GM12873 (cell line): ENCODE data around the gene ZBTB49.

Experiments
- TF ChIP-seq, protein P1 (sequence below): IDR thresholded peaks from 2 replicates; pipeline ENCODE4 v1.5.1; 2012; ENCODE audit warnings: low read depth, mild to moderate bottlenecking, moderate library complexity, low read length, control low read depth; ENCODE audit not compliant: insufficient read depth; ENCODE audit errors: missing control alignments

Gene ZBTB49

DNA sequence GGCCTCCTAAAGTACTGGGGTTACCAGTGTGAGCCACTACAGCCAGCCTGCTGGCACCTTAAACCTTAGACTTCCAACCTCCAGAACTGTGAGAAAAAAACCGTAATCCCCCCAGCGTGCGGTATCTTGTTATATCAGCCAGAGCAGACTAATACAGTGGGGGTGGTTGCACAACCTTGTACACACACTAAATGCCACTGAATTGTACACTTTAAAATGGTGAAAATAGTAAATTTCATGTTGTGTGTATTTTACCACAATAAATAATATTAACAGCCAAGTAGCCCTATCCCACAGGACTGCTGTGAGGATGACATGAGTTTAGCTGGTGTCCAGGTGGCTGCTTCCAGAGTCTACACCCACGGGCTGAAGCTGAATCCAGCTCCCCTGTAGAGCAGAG, 38.8 kb downstream of the ZBTB49 start:
- TF ChIP-seq, protein P1, sequence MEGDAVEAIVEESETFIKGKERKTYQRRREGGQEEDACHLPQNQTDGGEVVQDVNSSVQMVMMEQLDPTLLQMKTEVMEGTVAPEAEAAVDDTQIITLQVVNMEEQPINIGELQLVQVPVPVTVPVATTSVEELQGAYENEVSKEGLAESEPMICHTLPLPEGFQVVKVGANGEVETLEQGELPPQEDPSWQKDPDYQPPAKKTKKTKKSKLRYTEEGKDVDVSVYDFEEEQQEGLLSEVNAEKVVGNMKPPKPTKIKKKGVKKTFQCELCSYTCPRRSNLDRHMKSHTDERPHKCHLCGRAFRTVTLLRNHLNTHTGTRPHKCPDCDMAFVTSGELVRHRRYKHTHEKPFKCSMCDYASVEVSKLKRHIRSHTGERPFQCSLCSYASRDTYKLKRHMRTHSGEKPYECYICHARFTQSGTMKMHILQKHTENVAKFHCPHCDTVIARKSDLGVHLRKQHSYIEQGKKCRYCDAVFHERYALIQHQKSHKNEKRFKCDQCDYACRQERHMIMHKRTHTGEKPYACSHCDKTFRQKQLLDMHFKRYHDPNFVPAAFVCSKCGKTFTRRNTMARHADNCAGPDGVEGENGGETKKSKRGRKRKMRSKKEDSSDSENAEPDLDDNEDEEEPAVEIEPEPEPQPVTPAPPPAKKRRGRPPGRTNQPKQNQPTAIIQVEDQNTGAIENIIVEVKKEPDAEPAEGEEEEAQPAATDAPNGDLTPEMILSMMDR = no peak

DNA sequence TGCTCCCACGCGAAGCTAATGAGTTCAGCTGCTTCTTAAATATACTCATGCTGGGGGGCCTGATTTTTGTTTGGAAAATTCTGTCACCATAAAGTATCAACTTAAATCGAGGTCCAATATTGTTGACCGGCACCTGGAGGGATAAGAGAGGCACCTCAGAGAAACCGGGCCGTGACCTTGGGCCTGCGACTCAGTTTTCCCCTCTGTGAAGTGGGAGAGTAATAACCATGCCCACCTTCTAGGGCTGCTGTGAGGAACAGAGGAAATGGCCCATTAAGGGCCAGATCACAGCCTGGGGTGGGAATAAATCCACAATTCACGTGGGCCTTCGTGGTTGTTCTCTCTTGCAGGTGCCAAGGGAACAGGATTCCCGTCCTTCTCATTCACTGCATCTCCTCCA, 39.4 kb downstream of the ZBTB49 start:
- TF ChIP-seq, protein P1 = no peak

DNA sequence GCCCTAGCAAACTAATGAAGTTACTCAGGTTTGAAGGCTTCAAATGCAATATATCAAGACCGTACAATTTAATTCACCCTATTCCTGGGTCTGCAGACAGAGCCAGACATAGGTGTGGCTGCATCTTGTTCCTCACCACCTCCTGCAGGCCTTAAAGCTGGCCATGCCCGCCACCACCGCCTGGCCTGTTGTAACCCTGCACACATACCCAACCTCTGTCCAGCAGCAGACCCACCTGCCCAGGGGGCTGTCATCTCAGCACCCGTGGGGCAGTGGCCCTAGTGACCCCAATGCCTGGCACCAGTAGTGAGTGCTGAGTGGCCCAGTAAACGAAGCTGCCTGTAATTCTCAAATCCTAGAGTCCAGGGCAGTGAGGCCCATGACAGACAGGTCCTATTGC, 40.7 kb downstream of the ZBTB49 start:
- TF ChIP-seq, protein P1 = no peak

DNA sequence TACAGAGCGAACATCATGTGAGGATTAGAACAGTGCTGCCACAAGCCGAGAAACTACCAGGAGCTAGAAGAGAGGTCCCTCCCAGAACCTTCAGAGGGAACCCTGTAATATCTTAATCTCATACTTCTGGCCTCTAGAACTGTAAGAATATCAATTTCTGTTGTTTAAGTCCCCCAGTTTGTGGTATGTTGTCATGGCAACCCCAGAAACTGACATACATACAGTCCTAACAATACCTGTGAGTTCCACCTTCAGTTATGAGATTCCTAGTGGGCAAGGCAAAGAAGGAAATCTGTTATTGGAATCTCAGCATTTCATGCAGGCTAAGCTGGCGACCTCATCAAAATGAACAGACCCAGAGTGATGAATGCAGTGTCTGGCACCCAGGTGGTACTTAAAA, 42.5 kb downstream of the ZBTB49 start:
- TF ChIP-seq, protein P1 = no peak

DNA sequence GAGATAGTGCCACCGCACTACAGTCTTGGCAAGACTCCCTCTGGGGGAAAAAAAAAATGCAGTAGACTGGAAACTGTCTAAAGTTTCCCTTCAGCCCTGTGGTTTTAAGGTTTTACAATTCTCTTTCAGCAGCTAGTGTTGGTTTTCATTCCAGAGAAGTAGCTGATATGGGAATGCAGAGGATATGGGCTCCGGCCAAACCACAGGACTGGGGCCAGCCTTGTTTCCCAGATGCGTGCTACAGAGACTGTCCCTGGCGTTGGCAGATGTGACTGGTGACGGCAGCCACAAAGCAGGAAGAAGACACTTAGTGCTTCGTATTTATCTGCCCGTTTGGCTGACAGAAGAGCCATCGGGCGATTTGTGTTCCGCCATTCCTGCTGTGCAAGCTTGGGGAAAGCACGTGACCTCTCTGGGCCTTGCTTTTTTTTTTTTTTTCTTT, 43.2 kb downstream of the ZBTB49 start:
- TF ChIP-seq, protein P1 = no peak

DNA sequence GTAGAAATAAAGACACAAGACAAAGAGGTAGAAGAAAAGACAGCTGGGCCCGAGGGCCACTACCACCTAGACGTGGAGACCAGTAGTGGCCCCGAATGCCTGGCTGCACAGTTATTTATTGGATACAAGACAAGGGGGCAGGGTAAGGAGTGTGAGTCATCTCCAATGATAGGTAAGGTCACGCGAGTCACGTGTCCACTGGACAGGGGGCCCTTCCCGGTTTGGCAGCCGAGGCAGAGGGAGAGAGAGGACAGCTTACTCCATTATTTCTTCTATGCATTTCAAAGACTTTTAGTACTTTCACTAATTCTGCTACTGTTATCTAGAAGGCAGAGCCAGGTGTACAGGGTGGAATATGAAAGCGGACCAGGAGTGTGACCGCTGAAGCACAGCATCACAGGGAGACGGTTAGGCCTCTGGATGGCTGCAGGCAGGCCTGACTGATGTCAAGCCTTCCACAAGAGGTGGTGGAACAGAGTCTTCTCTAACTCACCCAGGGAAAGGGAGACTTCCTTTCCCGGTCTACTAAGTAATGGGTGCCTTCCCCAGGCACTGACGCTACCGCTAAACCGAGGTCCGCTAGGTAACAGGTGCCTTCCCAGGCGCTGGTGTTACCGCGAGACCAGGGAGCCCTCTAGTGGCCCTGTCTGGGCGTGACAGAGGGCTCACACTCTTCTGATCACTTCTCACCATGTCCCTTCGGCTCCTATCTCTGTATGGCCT, 44.9 kb downstream of the ZBTB49 start:
- TF ChIP-seq, protein P1 = peak; percentile 87

DNA sequence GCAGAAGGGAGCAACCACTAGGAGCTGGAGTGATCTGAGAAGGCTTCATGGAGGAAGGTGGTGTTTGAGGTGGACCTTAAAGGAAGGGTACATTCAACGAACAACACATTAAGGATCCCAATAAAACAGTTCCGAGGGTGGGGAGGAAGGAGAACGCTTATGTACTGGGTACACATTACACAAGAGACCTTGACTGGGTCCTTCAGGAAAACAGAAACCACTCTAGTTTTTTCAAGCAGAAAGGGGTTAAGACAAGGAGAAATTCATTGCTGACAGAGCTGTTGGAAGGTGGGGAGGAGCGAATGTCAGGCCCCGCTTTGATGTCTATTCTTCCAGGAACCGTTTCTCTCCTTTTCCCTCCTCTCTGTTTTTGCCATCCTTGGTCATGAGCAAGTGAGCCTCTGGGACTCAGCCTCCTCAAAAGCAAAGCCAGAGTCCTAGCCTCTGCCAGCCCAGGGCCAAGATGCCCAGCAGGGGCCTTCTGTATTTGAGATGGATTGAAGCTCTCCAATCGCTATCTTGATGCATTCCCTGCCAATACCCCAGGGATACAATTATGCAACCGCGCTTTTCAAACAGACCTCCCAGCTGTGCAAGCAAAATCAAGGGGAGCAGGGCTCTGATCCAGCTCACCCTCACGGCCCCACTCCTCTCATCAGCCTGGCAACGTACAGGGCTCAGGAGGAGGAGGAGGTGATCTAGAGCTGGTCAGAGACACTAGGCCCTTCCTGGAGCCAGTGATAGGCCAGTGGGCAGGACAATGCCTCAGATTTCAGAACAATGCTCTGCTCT, 48.4 kb downstream of the ZBTB49 start:
- TF ChIP-seq, protein P1 = no peak
